Middle frontal gyrus (tissue), 1 donor: ENCODE measurements around the gene HSBP1.

Source experiments
- DNase-seq: peaks from one replicate; pipeline ENCODE4 v3.0.0-alpha.2; 2015; ENCODE audit warnings: low spot score; ENCODE audit errors: extremely low spot score

HSBP1 gene

GRCh38 chr16:83838151-83838550, 30.4 kb downstream of the HSBP1 start:
- DNase-seq = no peak

GRCh38 chr16:83839561-83839960, 31.8 kb downstream of the HSBP1 start:
- no peak for DNase-seq

GRCh38 chr16:83840060-83840617, 32.4 kb downstream of the HSBP1 start:
- DNase-seq = no peak

- DNase-seq = no peak
Measured at GRCh38 chr16:83842291-83842690, 34.5 kb downstream of the HSBP1 start.

- DNase-seq = no peak
Measured at GRCh38 chr16:83842756-83843507, 35.2 kb downstream of the HSBP1 start.

- DNase-seq = no peak
Measured at GRCh38 chr16:83843657-83844056, 35.9 kb downstream of the HSBP1 start.

- DNase-seq = no peak
Measured at GRCh38 chr16:83845263-83845662, 37.5 kb downstream of the HSBP1 start.

GRCh38 chr16:83847371-83848225, 39.8 kb downstream of the HSBP1 start:
- no peak for DNase-seq

- DNase-seq = no peak
Measured at GRCh38 chr16:83849421-83849820, 41.6 kb downstream of the HSBP1 start.

- DNase-seq = no peak
Measured at GRCh38 chr16:83850947-83851346, 43.2 kb downstream of the HSBP1 start.

- DNase-seq = no peak
Measured at GRCh38 chr16:83851473-83851872, 43.7 kb downstream of the HSBP1 start.

- no peak for DNase-seq
Measured at GRCh38 chr16:83852774-83853173, 45.0 kb downstream of the HSBP1 start.

- DNase-seq = no peak
Measured at GRCh38 chr16:83853834-83854233, 46.1 kb downstream of the HSBP1 start.

GRCh38 chr16:83854420-83854819, 46.6 kb downstream of the HSBP1 start:
- no peak for DNase-seq

GRCh38 chr16:83856792-83857191, 49.0 kb downstream of the HSBP1 start:
- no peak for DNase-seq

GRCh38 chr16:83859265-83859664, 51.5 kb downstream of the HSBP1 start:
- DNase-seq = no peak

- no peak for DNase-seq
Measured at GRCh38 chr16:83862661-83863060, 54.9 kb downstream of the HSBP1 start.

GRCh38 chr16:83863682-83864081, 55.9 kb downstream of the HSBP1 start:
- DNase-seq = no peak
